ENCODE results near the gene SNED1.

Gene SNED1

GRCh38 chr2:241002275-241003046 is 4.0 kb downstream of the SNED1 start:
- DNase-seq (ENCODE audit: low read depth): no peak
- no peak overlapping the region for H3K4me3 ChIP-seq (ENCODE audit: low read length)
- no peak for TF ChIP-seq CTCF (conservative IDR thresholded peaks at IDR 0.05; ENCODE audit: low read length)

GRCh38 chr2:241003047-241003360 is 4.6 kb downstream of the SNED1 start:
- DNase-seq (ENCODE audit: low read depth): no peak
- no peak for TF ChIP-seq CTCF (conservative IDR thresholded peaks at IDR 0.05; ENCODE audit: low read length)
- no peak overlapping the region for H3K4me3 ChIP-seq (ENCODE audit: low read length)

GRCh38 chr2:241003369-241003768 is 5.0 kb downstream of the SNED1 start:
- no peak overlapping the region for H3K4me3 ChIP-seq (ENCODE audit: low read length)
- TF ChIP-seq CTCF (conservative IDR thresholded peaks at IDR 0.05; ENCODE audit: low read length): no peak
- DNase-seq (ENCODE audit: low read depth): no peak

GRCh38 chr2:241003830-241004564 is 5.6 kb downstream of the SNED1 start:
- no peak for DNase-seq (ENCODE audit: low read depth)
- no peak for TF ChIP-seq CTCF (conservative IDR thresholded peaks at IDR 0.05; ENCODE audit: low read length)
- H3K4me3 ChIP-seq (ENCODE audit: low read length): no peak overlapping the region

GRCh38 chr2:241005569-241005968 is 7.2 kb downstream of the SNED1 start:
- DNase-seq (ENCODE audit: low read depth): no peak
- no peak overlapping the region for H3K4me3 ChIP-seq (ENCODE audit: low read length)
- TF ChIP-seq CTCF (conservative IDR thresholded peaks at IDR 0.05; ENCODE audit: low read length): no peak

- no peak overlapping the region for H3K4me3 ChIP-seq (ENCODE audit: low read length)
- no peak for TF ChIP-seq CTCF (conservative IDR thresholded peaks at IDR 0.05; ENCODE audit: low read length)
- no peak for DNase-seq (ENCODE audit: low read depth)
Observed at GRCh38 chr2:241006412-241006811, 8.0 kb downstream of the SNED1 start.

- H3K4me3 ChIP-seq (ENCODE audit: low read length): no peak overlapping the region
- no peak for DNase-seq (ENCODE audit: low read depth)
- TF ChIP-seq CTCF (conservative IDR thresholded peaks at IDR 0.05; ENCODE audit: low read length): no peak
Observed at GRCh38 chr2:241007111-241007510, 8.7 kb downstream of the SNED1 start.

All from AG10803 (cell line).